AG09319 (cell line): Measurements from ENCODE around the gene ECE2.

Experiments
- DNase-seq: peaks from one replicate; pipeline ENCODE4 v3.0.0-alpha.2; 2010; ENCODE audit warnings: low read depth; ENCODE audit errors: extremely low read depth
- CTCF ChIP-seq: IDR thresholded peaks from 2 replicates; pipeline ENCODE4 v1.5.1; 2011; ENCODE audit warnings: low read depth, mild to moderate bottlenecking, inconsistent platforms, low read length, moderate library complexity

The ECE2 gene

GRCh38 chr3:184237211-184237610 lies 38.6 kb upstream of the ECE2 start:
- DNase-seq, result no peak
- TF ChIP-seq CTCF, result no peak

- DNase-seq, result no peak
- TF ChIP-seq CTCF, result no peak
Observed at GRCh38 chr3:184237807-184238206, 38.0 kb upstream of the ECE2 start.

GRCh38 chr3:184238246-184238818 lies 37.5 kb upstream of the ECE2 start:
- TF ChIP-seq CTCF, result no peak
- no peak for DNase-seq

GRCh38 chr3:184239221-184239620 lies 36.6 kb upstream of the ECE2 start:
- no peak for TF ChIP-seq CTCF
- no peak for DNase-seq

- no peak for TF ChIP-seq CTCF
- no peak for DNase-seq
Observed at GRCh38 chr3:184239708-184240107, 36.1 kb upstream of the ECE2 start.

- TF ChIP-seq CTCF, result no peak
- no peak for DNase-seq
Observed at GRCh38 chr3:184240384-184241140, 35.3 kb upstream of the ECE2 start.

GRCh38 chr3:184241141-184241446 lies 34.7 kb upstream of the ECE2 start:
- TF ChIP-seq CTCF, result no peak

More at GRCh38 chr3:184241141-184241446, 34.7 kb upstream of the ECE2 start:
- no peak for DNase-seq
